Muscle layer of colon (tissue), 2 donors: ENCODE data around the gene TMEM97.
"Not testable (repeated sequence)": the region's sequence is repeated elsewhere in the genome, so short reads cannot be mapped to it uniquely, and the experiment has no call there.

Experiments
- H3K27ac ChIP-seq: one replicate; pipeline ENCODE4 v1.7.0; 2013; ENCODE audit warnings: low read depth, mild to moderate bottlenecking, low read length, moderate library complexity
- H3K27me3 ChIP-seq, 2 donors: one replicate each; pipeline ENCODE4 v1.7.0; 2013; ENCODE audit warnings: low read length in 2 of 2, mild to moderate bottlenecking in 2 of 2; ENCODE audit not compliant: insufficient read depth in 2 of 2, control insufficient read depth in 1 of 2
- H3K36me3 ChIP-seq: one replicate; pipeline ENCODE4 v1.7.0; 2013; ENCODE audit warnings: mild to moderate bottlenecking, low read length; ENCODE audit not compliant: insufficient read depth
- H3K4me1 ChIP-seq: one replicate; pipeline ENCODE4 v1.7.0; 2013; ENCODE audit warnings: mild to moderate bottlenecking, low read length; ENCODE audit not compliant: insufficient read depth
- H3K4me3 ChIP-seq, 2 donors: one replicate each; pipeline ENCODE4 v1.7.0; 2013; ENCODE audit warnings: low read length in 2 of 2, low read depth in 1 of 2, mild to moderate bottlenecking in 1 of 2, moderate library complexity in 1 of 2
- H3K9ac ChIP-seq: one replicate; pipeline ENCODE4 v1.7.0; 2013; ENCODE audit warnings: low read length
- H3K9me3 ChIP-seq: one replicate; pipeline ENCODE4 v1.7.0; 2013; ENCODE audit warnings: mild to moderate bottlenecking, low read length
- donor health status: abdominal sarcoma.
- donor health status: Adenocarcinoma of cecum.

Gene TMEM97

DNA sequence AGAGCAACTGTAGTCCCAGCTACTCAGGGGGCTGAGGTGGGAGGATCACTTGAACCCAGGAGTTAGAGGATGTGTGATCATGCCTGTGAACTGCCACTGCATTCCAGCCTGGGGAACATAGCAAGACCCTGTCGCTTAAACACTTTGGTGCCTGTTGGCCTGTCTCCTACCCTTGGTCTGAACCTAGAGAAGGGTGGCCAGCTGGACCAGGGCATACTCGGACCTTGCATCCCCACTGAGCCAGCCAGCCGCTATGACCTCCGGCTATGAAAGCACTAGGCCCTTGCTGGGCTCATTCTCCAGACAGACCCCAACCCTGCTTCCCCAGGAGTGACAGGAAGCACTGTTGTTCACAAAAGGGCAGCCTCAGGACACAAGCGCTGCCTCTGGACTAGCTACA lies 11.7 kb downstream of the TMEM97 start:
- no peaks in the 10 kb centered on the region for H3K9me3 ChIP-seq
- H3K27ac ChIP-seq = no peak overlapping the region
- no peak overlapping the region for H3K4me3 ChIP-seq
- H3K36me3 ChIP-seq = peaks cover 36% of the 10 kb centered on the region
- peaks cover 17% of the 10 kb centered on the region for H3K4me1 ChIP-seq
- no peak overlapping the region for H3K9ac ChIP-seq
- H3K27me3 ChIP-seq = no peaks in the 10 kb centered on the region

DNA sequence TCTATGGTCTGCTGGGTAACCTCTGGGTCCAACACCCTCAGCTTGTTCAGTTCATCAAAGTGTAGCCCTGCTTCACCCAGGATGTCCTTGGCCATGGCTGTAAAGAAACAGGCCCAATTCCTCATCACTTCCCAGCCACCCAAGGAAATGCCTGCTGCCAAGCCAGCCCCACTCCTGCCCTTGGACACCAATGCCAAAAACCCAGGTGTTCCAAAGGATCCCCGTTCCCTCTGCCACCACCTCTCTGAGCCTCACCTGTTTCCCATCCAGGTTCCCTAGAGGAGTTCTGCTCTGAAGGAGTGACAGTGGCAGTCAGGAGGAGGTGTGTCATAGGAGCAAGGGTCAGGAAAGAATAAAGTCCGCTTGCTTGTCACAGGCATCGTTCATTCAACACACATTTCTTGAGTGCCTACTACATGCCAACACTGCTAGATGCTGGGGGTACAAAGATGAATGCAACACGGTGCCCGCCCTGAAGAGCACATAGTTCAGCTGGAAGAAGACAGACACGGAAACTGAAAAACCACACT lies 13.0 kb downstream of the TMEM97 start:
- no peaks in the 10 kb centered on the region for H3K9me3 ChIP-seq
- peaks cover 36% of the 10 kb centered on the region for H3K36me3 ChIP-seq
- H3K4me3 ChIP-seq = no peak overlapping the region
- H3K27ac ChIP-seq = no peak overlapping the region
- no peak overlapping the region for H3K9ac ChIP-seq
- no peaks in the 10 kb centered on the region for H3K27me3 ChIP-seq
- H3K4me1 ChIP-seq = peaks cover 26% of the 10 kb centered on the region

DNA sequence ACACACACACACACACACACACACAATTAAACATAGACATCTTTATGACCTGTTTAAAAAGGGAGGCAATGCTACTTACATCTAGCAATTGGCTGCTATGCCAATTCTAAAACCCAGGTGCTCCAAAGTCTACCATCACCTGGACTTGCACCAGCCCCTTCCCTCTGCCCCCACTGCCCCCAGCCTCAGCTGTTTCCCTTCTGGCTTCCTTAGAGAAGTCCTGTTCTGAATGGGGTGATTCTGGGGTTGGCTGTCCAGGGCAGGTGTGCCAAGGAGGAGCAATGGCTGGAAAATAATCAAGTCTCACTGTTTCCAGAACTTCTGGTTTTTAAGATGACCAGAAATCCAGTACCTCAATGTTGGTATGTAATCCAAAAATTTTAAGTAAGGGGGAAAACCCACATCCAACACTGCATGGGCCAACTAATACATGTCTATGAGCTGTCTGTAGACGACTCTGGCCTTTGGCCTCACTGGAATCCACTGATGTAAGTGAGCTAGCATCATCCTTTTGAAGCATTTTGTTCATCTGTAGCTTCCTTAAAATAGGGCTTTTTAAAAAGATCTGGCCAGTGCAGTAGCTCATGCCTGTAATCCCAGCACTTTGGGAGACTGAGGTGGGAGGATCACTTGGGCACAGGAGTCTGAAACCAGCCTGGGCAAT lies 14.2 kb downstream of the TMEM97 start:
- peaks cover 36% of the 10 kb centered on the region for H3K4me1 ChIP-seq
- no peak overlapping the region for H3K9ac ChIP-seq
- peaks cover 32% of the 10 kb centered on the region for H3K36me3 ChIP-seq
- H3K9me3 ChIP-seq = no peaks in the 10 kb centered on the region
- no peak overlapping the region for H3K4me3 ChIP-seq
- H3K27me3 ChIP-seq = no peaks in the 10 kb centered on the region
- H3K27ac ChIP-seq = no peak overlapping the region

DNA sequence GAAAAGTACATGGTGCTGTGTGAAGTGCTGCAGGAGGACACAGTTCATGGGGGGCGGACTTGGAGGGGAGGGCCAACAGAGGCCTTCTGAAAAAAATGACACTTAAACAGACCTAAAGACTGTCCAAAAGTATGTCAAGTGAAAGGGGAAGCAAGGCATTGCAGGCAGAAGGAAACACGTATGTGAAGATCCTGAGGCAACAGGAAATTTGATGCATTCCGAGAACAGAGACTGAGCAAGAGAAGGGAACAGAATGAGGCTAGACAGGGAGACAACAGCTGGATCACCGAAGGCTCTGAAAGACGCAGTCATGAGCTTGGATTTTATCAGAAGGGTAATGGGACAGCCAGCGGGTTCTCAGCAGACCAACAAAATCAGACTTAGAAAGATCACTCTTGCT lies 15.2 kb downstream of the TMEM97 start:
- H3K4me1 ChIP-seq = peaks cover 40% of the 10 kb centered on the region
- no peaks in the 10 kb centered on the region for H3K27me3 ChIP-seq
- H3K27ac ChIP-seq = peak overlapping the region; percentile 91

DNA sequence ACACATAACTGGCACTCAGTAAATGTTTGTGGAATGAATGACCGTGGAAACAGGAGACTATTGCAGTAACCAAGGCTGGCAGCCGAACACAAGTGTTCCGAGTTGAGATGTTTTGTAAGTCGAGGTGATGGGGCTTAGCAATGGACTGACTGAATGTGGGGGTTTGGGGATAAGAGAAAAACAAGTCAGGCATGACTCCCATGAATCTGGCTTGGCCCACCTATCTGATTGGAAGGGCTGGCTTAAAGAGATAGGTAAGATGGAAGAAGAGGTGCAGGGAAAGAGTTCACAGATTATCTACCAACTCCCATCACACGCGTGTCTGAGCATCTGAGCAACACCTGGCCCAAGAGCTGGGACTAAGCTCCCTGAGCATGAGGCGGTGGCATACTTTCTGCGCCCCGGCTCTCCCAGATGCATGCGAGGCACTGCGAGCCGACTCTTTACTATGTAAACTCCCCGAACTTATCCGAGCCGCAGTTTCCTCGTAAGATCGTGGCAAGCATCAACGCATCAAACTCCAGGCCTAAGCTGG lies 15.7 kb downstream of the TMEM97 start:
- H3K4me1 ChIP-seq = peaks cover 40% of the 10 kb centered on the region
- peak overlapping the region; percentile 93 for H3K4me3 ChIP-seq
- peak overlapping the region; percentile 91 for H3K27ac ChIP-seq
- peaks cover 25% of the 10 kb centered on the region for H3K36me3 ChIP-seq
- no peaks in the 10 kb centered on the region for H3K9me3 ChIP-seq
- peak overlapping the region; percentile 66 for H3K9ac ChIP-seq
- H3K27me3 ChIP-seq = no peaks in the 10 kb centered on the region

More for the DNA sequence above, 15.2 kb downstream of the TMEM97 start:
- H3K9ac ChIP-seq = peak overlapping the region; percentile 66
- peak overlapping the region in 1 of 2 donors; percentile 93 for H3K4me3 ChIP-seq
- peaks cover 23% of the 10 kb centered on the region for H3K36me3 ChIP-seq
- no peaks in the 10 kb centered on the region for H3K9me3 ChIP-seq

DNA sequence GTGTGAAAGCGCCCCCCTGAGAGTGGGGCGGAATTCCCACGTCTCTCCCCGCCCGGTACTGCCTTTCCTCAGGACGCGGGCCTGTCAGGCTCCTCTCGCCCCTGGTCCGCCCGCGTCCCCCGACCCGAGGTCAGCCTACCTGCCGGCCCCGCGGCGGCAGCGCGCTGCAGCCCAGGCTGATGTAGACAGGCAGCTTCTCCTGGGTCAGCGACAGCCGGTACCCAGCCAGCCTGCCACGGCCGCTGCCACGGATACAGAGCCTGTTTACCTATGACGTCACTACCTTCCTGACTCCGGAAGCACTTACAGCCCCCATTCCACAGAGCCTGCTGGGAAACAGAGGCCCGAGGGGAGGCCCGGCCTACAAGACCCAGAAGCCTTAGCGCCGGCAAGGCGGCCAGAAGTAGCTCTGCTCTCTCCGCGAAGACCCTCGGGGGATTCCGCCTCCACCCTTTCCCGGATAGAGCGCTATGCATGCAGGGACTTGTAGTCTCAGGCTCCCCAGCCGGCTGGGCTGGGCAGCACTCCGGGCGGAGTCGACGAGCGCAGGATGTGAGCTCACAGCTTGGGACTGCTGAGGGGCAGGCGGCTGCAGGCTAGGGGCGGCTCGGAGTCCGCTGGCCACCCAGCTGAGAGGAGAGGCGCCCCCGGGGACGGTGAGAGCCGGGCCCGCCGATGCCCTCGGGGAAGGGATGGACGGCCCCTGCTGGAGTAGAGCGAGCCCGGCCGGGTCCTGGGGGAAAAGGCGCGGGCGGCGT lies 16.4 kb downstream of the TMEM97 start, which contains the start of the genes IFT20 and TNFAIP1:
IFT20 (minus strand) TSS at position 272 of the 758 bp plus-strand sequence. CDS start 3,487 bp downstream, outside the sequence.
TNFAIP1 (plus strand) TSS at position 561 of the 758 bp plus-strand sequence. CDS start 3,761 bp downstream, outside the sequence.
- peak within 1 kb of the TSS; percentile 93 for H3K4me3 ChIP-seq
- H3K4me1 ChIP-seq = peaks cover 40% of the 10 kb centered on the region
- peaks cover 30% of the 10 kb centered on the region for H3K36me3 ChIP-seq
- H3K9me3 ChIP-seq = no peaks in the 10 kb centered on the region
- peak within 1 kb of the TSS; percentile 96 for H3K27ac ChIP-seq
- H3K27me3 ChIP-seq = no peaks in the 10 kb centered on the region
- peak within 1 kb of the TSS; percentile 66 for H3K9ac ChIP-seq

DNA sequence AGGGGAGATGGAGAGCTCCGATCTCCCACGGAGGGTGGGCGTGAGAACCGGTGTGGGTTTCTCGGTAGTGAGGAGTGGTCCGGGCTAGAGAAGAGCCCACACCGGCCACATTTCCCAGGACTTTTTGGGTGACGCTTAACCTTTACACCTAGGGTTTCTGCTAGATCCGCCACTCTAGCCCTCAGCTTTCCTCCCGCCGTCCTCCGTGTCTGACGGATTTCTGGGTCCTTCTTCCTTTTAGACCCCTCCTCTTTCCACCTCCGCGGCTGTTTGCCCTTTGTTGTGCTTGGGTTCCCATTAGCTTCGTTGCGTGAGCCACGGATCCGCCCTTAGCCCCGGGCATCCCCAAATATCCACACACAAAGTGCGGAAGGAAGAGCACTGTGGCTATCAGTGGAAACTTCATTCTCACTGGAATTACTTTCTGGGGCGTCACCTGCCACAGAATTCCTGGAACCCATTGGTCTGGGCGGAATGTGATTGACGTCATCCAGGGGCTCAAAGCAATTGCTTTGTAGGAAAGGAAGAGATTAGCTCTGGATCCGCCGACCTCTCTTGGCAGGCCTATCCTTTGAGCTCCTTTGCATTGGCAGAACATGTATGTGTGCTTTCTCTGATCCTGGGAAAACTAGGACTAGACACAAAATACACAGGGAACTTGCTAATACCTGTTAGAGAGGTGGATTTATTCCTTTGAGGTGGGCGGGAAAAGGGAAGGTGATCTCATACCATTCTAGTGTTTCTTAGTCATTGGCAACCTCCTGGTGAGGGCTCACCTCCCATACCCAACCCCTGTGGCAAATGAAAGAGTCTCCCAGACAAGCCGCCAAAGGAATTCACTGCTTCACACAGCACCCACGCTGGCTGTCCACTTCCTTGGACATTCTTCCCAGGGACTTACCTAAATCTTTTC lies 17.2 kb downstream of the TMEM97 start:
- Histone ChIP-seq H3K36me3 (peaks cover 30% of the 10 kb centered on the region), H3K4me1 (peaks cover 40% of the 10 kb centered on the region), H3K4me3 (peak overlapping the region; percentile 72 to 83), H3K27ac (peak overlapping the region; percentile 96), H3K9me3 (no peaks in the 10 kb centered on the region), H3K9ac (peak overlapping the region; percentile 65), H3K27me3 (no peaks in the 10 kb centered on the region)

DNA sequence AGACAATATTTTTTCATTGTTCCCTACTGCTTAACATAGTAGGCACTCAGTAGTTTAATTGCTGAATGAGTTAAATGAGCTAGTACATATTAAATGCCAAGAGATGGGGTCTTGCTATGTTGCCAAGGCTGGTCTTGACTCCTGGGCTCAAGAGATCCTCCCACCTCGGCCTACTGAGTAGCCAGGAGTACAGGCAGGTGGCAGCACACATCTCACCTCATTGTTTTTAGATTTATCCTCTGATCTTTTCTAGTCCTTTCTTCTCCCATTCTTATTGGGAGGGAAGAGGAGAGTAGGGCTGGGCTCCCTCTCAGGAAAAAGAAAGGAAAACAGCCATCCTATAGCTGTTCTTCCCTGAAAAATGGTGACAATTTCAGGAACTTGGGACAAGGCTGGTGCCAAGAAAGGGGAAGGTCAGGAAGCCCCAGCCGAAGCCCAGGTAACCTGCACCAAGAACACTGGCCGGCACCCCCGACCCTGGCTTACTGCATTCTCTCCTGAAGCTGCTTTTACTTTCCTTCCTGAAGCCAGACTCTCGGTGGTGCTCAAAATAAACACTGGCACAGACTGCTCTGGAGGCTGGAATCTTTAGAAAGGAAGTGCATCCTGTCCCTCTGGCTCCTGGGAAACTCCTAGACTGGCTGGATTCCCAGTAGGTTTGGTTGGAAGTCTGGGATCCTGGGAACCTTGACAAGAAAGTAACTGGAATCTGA lies 19.2 kb downstream of the TMEM97 start:
- H3K9ac ChIP-seq = no peak overlapping the region
- peaks cover 38% of the 10 kb centered on the region for H3K4me1 ChIP-seq
- H3K4me3 ChIP-seq = no peak overlapping the region
- no peak overlapping the region for H3K27ac ChIP-seq
- H3K27me3 ChIP-seq = no peaks in the 10 kb centered on the region
- H3K36me3 ChIP-seq = peaks cover 40% of the 10 kb centered on the region
- H3K9me3 ChIP-seq = no peaks in the 10 kb centered on the region

DNA sequence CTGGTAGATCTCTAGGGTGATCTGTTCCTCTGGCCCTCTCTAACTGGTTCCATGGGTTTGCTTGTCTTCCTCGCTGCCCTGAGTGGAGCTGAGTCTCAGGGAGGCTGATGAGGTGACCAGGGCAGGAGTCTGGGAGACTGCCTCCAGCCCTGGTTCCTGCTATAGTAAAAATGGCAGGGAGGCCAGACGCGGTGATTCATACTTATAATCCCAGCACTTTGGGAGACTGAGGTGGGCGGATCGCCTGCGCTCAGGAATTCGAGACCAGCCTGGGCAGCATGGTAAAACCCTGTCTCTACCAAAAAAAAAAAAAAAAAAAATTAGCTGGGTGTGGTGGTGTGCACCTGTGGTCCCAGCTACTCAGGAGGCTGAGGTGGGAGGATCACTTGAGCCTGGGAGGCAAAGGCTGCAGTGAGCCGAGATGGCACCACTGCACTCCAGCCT lies 19.8 kb downstream of the TMEM97 start:
- H3K27ac ChIP-seq, H3K9me3 ChIP-seq, H3K27me3 ChIP-seq, H3K9ac ChIP-seq, H3K4me3 ChIP-seq: not testable (repeated sequence)
- H3K4me1 ChIP-seq = peaks cover 32% of the 10 kb centered on the region
- H3K36me3 ChIP-seq = peaks cover 44% of the 10 kb centered on the region

DNA sequence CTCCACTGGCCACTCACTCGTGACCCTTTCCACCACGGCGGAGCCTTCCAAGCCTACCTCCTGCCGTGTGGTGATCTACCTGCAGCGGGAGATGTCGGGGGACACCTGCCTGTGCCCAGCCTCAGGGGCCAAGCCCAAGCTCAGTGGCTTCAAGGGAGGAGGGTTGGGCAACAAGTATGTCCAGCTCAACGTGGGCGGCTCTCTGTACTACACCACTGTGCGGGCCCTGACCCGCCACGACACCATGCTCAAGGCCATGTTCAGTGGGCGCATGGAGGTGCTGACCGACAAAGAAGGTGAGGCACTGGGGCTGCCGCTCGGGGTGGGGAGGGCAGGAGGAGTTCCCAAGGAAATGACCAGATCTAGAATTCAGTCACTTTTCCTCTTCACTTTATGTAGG lies 20.4 kb downstream of the TMEM97 start:
- H3K27me3 ChIP-seq = no peaks in the 10 kb centered on the region
- H3K4me1 ChIP-seq = peaks cover 26% of the 10 kb centered on the region
- H3K36me3 ChIP-seq = peaks cover 47% of the 10 kb centered on the region
- H3K9ac ChIP-seq = no peak overlapping the region
- no peak overlapping the region for H3K4me3 ChIP-seq
- no peaks in the 10 kb centered on the region for H3K9me3 ChIP-seq
- no peak overlapping the region for H3K27ac ChIP-seq
